ENCODE measurements around the gene HBG1. TPM values are rescaled to one million over a fixed set of nuclear protein-coding genes. Genes with fewer than 3 reads are reported as not detected.

The HBG1 gene
- total RNA-seq, 1 experiment from 2014 or later, result not detected

GRCh38 chr11:5238486-5238885 lies 11.2 kb downstream of the HBG1 start:
- Histone ChIP-seq H3K9ac (ENCODE audit: low read length) (no peak overlapping the region), H3K36me3 (ENCODE audit: low read depth, low read length) (no peaks in the 10 kb centered on the region), H4K20me1 (ENCODE audit: low read length) (no peaks in the 10 kb centered on the region), H3K9me2 (replicated peaks; ENCODE audit: low read length) (no peaks in the 10 kb centered on the region), H3K4me1 (ENCODE audit: insufficient read depth, low read length) (no peaks in the 10 kb centered on the region), H3K9me3 (ENCODE audit: low read length) (no peaks in the 10 kb centered on the region), H3F3A (ENCODE audit: low read length, unreplicated experiment) (no peaks in the 10 kb centered on the region), H3K27ac (ENCODE audit: low read length) (no peak overlapping the region), H3K4me3 (ENCODE audit: low read length) (no peak overlapping the region), H2AFZ (ENCODE audit: low read length) (no peak overlapping the region), H3K79me2 (ENCODE audit: low read length) (no peaks in the 10 kb centered on the region), H3K4me2 (ENCODE audit: low read length) (no peak overlapping the region), H3K27me3 (ENCODE audit: low read length) (no peaks in the 10 kb centered on the region)
- no peak for ATAC-seq
- DNase-seq, result no peak
- ChIA-PET POLR2A (ENCODE audit: unreplicated experiment) (no interaction called here), CTCF (no interaction called here)
- intact Hi-C loops (cut with micrococcal nuclease), result no loop called here
- BruUV-seq (replicated peaks), result no TSS peak
- TF ChIP-seq EZH2phosphoT487 (IDR thresholded peaks at IDR 0.05; ENCODE audit: borderline replicate concordance, low read length) (no peak), EZH2 (IDR thresholded peaks at IDR 0.05; ENCODE audit: low read length, unreplicated experiment) (no peak), CTCF (conservative IDR thresholded peaks at IDR 0.05; ENCODE audit: low read depth, low read length) (no peak)

GRCh38 chr11:5237420-5237819 lies 12.2 kb downstream of the HBG1 start:
- Histone ChIP-seq H2AFZ (ENCODE audit: low read length) (no peak overlapping the region), H3K27ac (ENCODE audit: low read length) (no peak overlapping the region), H3K27me3 (ENCODE audit: low read length) (no peaks in the 10 kb centered on the region), H3K4me2 (ENCODE audit: low read length) (no peak overlapping the region), H3K4me3 (ENCODE audit: low read length) (no peak overlapping the region), H4K20me1 (ENCODE audit: low read length) (no peaks in the 10 kb centered on the region), H3K36me3 (ENCODE audit: low read depth, low read length) (no peaks in the 10 kb centered on the region), H3K9me2 (replicated peaks; ENCODE audit: low read length) (no peaks in the 10 kb centered on the region), H3K9ac (ENCODE audit: low read length) (no peak overlapping the region), H3K9me3 (ENCODE audit: low read length) (no peaks in the 10 kb centered on the region), H3F3A (ENCODE audit: low read length, unreplicated experiment) (no peaks in the 10 kb centered on the region), H3K79me2 (ENCODE audit: low read length) (no peaks in the 10 kb centered on the region), H3K4me1 (ENCODE audit: insufficient read depth, low read length) (no peaks in the 10 kb centered on the region)
- TF ChIP-seq EZH2 (IDR thresholded peaks at IDR 0.05; ENCODE audit: low read length, unreplicated experiment) (no peak), EZH2phosphoT487 (IDR thresholded peaks at IDR 0.05; ENCODE audit: borderline replicate concordance, low read length) (no peak), CTCF (conservative IDR thresholded peaks at IDR 0.05; ENCODE audit: low read depth, low read length) (no peak)
- ChIA-PET CTCF (interaction anchor here (0.6 kb wide), 1 partner anchor 39 kb away, joined by 3 read pairs; no protein-coding TSS in a partner anchor), POLR2A (ENCODE audit: unreplicated experiment) (no interaction called here)
- intact Hi-C loops (cut with micrococcal nuclease), result no loop called here
- no peak for ATAC-seq
- BruUV-seq (replicated peaks), result no TSS peak
- no peak for DNase-seq

GRCh38 chr11:5235364-5236095 lies 14.1 kb downstream of the HBG1 start:
- POLR2A ChIA-PET (ENCODE audit: unreplicated experiment), result no interaction called here
- ATAC-seq (no peak), DNase-seq (no peak)
- BruUV-seq (replicated peaks), result no TSS peak
- Histone ChIP-seq H4K20me1 (ENCODE audit: low read length) (no peaks in the 10 kb centered on the region), H3K9me3 (ENCODE audit: low read length) (no peaks in the 10 kb centered on the region), H3K79me2 (ENCODE audit: low read length) (no peaks in the 10 kb centered on the region), H3K27me3 (ENCODE audit: low read length) (no peaks in the 10 kb centered on the region), H3K27ac (ENCODE audit: low read length) (no peak overlapping the region), H3F3A (ENCODE audit: low read length, unreplicated experiment) (no peaks in the 10 kb centered on the region), H3K4me1 (ENCODE audit: insufficient read depth, low read length) (no peaks in the 10 kb centered on the region), H2AFZ (ENCODE audit: low read length) (no peak overlapping the region), H3K4me2 (ENCODE audit: low read length) (no peak overlapping the region), H3K36me3 (ENCODE audit: low read depth, low read length) (no peaks in the 10 kb centered on the region), H3K9me2 (replicated peaks; ENCODE audit: low read length) (no peaks in the 10 kb centered on the region), H3K4me3 (ENCODE audit: low read length) (no peak overlapping the region), H3K9ac (ENCODE audit: low read length) (no peak overlapping the region)
- CTCF ChIA-PET, result no interaction called here
- TF ChIP-seq EZH2 (IDR thresholded peaks at IDR 0.05; ENCODE audit: low read length, unreplicated experiment) (no peak), CTCF (conservative IDR thresholded peaks at IDR 0.05; ENCODE audit: low read depth, low read length) (no peak), EZH2phosphoT487 (IDR thresholded peaks at IDR 0.05; ENCODE audit: borderline replicate concordance, low read length) (no peak)
- intact Hi-C loops (cut with micrococcal nuclease), result no loop called here
